ENCODE measurements around the gene NPHS2.

Gene NPHS2

GRCh38 chr1:179575497-179576314, at the start of gene NPHS2:
NPHS2 (minus strand) TSS chr1:179575948; CDS start chr1:179575864, 84 bp downstream.
- no peak for DNase-seq (ENCODE audit: low read depth in 2 of 2, low spot score in 1 of 2)

GRCh38 chr1:179612361-179612760, 36.6 kb upstream of the NPHS2 start:
- DNase-seq (ENCODE audit: low read depth in 2 of 2, low spot score in 1 of 2): no peak

GRCh38 chr1:179601093-179601492, 25.3 kb upstream of the NPHS2 start:
- no peak for DNase-seq (ENCODE audit: low read depth in 2 of 2, low spot score in 1 of 2)

GRCh38 chr1:179599623-179600249, 24.0 kb upstream of the NPHS2 start:
- no peak for DNase-seq (ENCODE audit: low read depth in 2 of 2, low spot score in 1 of 2)

GRCh38 chr1:179598631-179599030, 22.9 kb upstream of the NPHS2 start:
- DNase-seq (ENCODE audit: low read depth in 2 of 2, low spot score in 1 of 2): no peak

GRCh38 chr1:179591592-179592580, 16.1 kb upstream of the NPHS2 start, which contains the start of gene TDRD5:
TDRD5 (plus strand) TSS chr1:179591832; CDS start chr1:179592616, 784 bp downstream.
- no peak for DNase-seq (ENCODE audit: low read depth in 2 of 2, low spot score in 1 of 2)

- DNase-seq (ENCODE audit: low read depth in 2 of 2, low spot score in 1 of 2): no peak
These were observed 15.5 kb upstream of the NPHS2 start for GRCh38 chr1:179591253-179591591.

- no peak for DNase-seq (ENCODE audit: low read depth in 2 of 2, low spot score in 1 of 2)
These were observed 14.9 kb upstream of the NPHS2 start for GRCh38 chr1:179590671-179591070.

GRCh38 chr1:179589509-179589908, 13.8 kb upstream of the NPHS2 start:
- no peak for DNase-seq (ENCODE audit: low read depth in 2 of 2, low spot score in 1 of 2)

- no peak for DNase-seq (ENCODE audit: low read depth in 2 of 2, low spot score in 1 of 2)
These were observed 12.8 kb upstream of the NPHS2 start for GRCh38 chr1:179588425-179589024.

- no peak for DNase-seq (ENCODE audit: low read depth in 2 of 2, low spot score in 1 of 2)
These were observed 11.6 kb upstream of the NPHS2 start for GRCh38 chr1:179587336-179587735.

GRCh38 chr1:179586107-179586823, 10.5 kb upstream of the NPHS2 start:
- DNase-seq (ENCODE audit: low read depth in 2 of 2, low spot score in 1 of 2): no peak

- no peak for DNase-seq (ENCODE audit: low read depth in 2 of 2, low spot score in 1 of 2)
These were observed 8.1 kb upstream of the NPHS2 start for GRCh38 chr1:179583771-179584320.

GRCh38 chr1:179576509-179576908, 761 bp upstream of the NPHS2 start:
- DNase-seq (ENCODE audit: low read depth in 2 of 2, low spot score in 1 of 2): no peak

GRCh38 chr1:179558078-179558477, 17.7 kb downstream of the NPHS2 start:
- no peak for DNase-seq (ENCODE audit: low read depth in 2 of 2, low spot score in 1 of 2)

GRCh38 chr1:179554427-179554826, 21.3 kb downstream of the NPHS2 start:
- DNase-seq (ENCODE audit: low read depth in 2 of 2, low spot score in 1 of 2): no peak

GRCh38 chr1:179550746-179551682, 24.7 kb downstream of the NPHS2 start:
- DNase-seq (ENCODE audit: low read depth in 2 of 2, low spot score in 1 of 2): no peak

GRCh38 chr1:179549368-179549700, 26.4 kb downstream of the NPHS2 start:
- DNase-seq (ENCODE audit: low read depth in 2 of 2, low spot score in 1 of 2): no peak
